ENCODE measurements around the gene NFKBIA.
"Not testable (repeated sequence)": the region's sequence is repeated elsewhere in the genome, so short reads cannot be mapped to it uniquely, and the experiment has no call there.

Gene NFKBIA

GRCh38 chr14:35368583-35369392 lies 35.8 kb downstream of the NFKBIA start:
- no peak for DNase-seq (ENCODE audit: low read depth in 2 of 2)

- DNase-seq (ENCODE audit: low read depth in 2 of 2): no peak
Observed at GRCh38 chr14:35368139-35368460, 36.4 kb downstream of the NFKBIA start.

- DNase-seq (ENCODE audit: low read depth in 2 of 2): no peak
Observed at GRCh38 chr14:35367056-35367372, 37.5 kb downstream of the NFKBIA start.

- DNase-seq (ENCODE audit: low read depth in 2 of 2): no peak
Observed at GRCh38 chr14:35366521-35366976, 38.0 kb downstream of the NFKBIA start.

- peak; percentile 29 to 41 for DNase-seq (ENCODE audit: low read depth in 2 of 2)
Observed at GRCh38 chr14:35366056-35366451, 38.5 kb downstream of the NFKBIA start.

GRCh38 chr14:35365130-35366055 lies 39.2 kb downstream of the NFKBIA start:
- DNase-seq (ENCODE audit: low read depth in 2 of 2): peak; percentile 67 to 80

- DNase-seq (ENCODE audit: low read depth in 2 of 2): no peak
Observed at GRCh38 chr14:35362911-35363374, 41.6 kb downstream of the NFKBIA start.

GRCh38 chr14:35362450-35362849 lies 42.1 kb downstream of the NFKBIA start:
- no peak for DNase-seq (ENCODE audit: low read depth in 2 of 2)

GRCh38 chr14:35361141-35361480 lies 43.4 kb downstream of the NFKBIA start:
- DNase-seq (ENCODE audit: low read depth in 2 of 2): no peak

GRCh38 chr14:35359655-35360054 lies 44.9 kb downstream of the NFKBIA start:
- DNase-seq (ENCODE audit: low read depth in 2 of 2): not testable (repeated sequence)

GRCh38 chr14:35355981-35356841 lies 48.3 kb downstream of the NFKBIA start:
- peak; percentile 35 to 53 for DNase-seq (ENCODE audit: low read depth in 2 of 2)

- not testable (repeated sequence) for DNase-seq (ENCODE audit: low read depth in 2 of 2)
Observed at GRCh38 chr14:35355235-35355634, 49.3 kb downstream of the NFKBIA start.

GRCh38 chr14:35353409-35354172 lies 51.0 kb downstream of the NFKBIA start:
- no peak for DNase-seq (ENCODE audit: low read depth in 2 of 2)

GRCh38 chr14:35352274-35353233 lies 52.0 kb downstream of the NFKBIA start:
- DNase-seq (ENCODE audit: low read depth in 2 of 2): no peak

GRCh38 chr14:35351897-35352273 lies 52.7 kb downstream of the NFKBIA start:
- no peak for DNase-seq (ENCODE audit: low read depth in 2 of 2)

Measured in stimulated activated CD4-positive, alpha-beta T cell treated with anti-CD3 and anti-CD28 coated beads, Interleukin-4, amount 100 ng/mL, for 48 hours (primary cell).